ENCODE measurements around the gene PAOX. TPM values are rescaled to one million over a fixed set of nuclear protein-coding genes. Genes with fewer than 3 reads are reported as not detected.

PAOX gene
- total and polyA plus RNA-seq, 2 of the 13 experiments (the other 11 are each of a cell fraction or from before 2014, with no cell fraction given), result 0.49 to 0.77 TPM

- TF ChIP-seq GMEB1 (CRISPR knock-in tag; IDR thresholded peaks at IDR 0.05; ENCODE audit: borderline replicate concordance) (peak; percentile 30; the same call in 1 of the 2 replicates), RBM22 (optimal IDR thresholded peaks at IDR 0.05; ENCODE audit: low read length) (peak; percentile 74), TBP (CRISPR knock-in tag; IDR thresholded peaks at IDR 0.05) (no peak), PAF1 (CRISPR knock-in tag; IDR thresholded peaks at IDR 0.05) (peak; percentile 11; the same call in 1 of the 2 replicates), ZNF672 (CRISPR knock-in tag; IDR thresholded peaks at IDR 0.05) (0 out of 2 replicates have a peak, but pooled peaks have one; percentile 67), USF2 (IDR thresholded peaks at IDR 0.05; ENCODE audit: low read depth, low read length) (peak; percentile 16; the same call in 1 of the 2 replicates), USF2 (CRISPR knock-in tag; IDR thresholded peaks at IDR 0.05; ENCODE audit: borderline replicate concordance) (no peak), SSRP1 (CRISPR knock-in tag; IDR thresholded peaks at IDR 0.05) (0 out of 2 replicates have a peak, but pooled peaks have one; percentile 10), ATF7 (IDR thresholded peaks at IDR 0.05) (no peak), ATF7 (CRISPR knock-in tag; IDR thresholded peaks at IDR 0.05) (no peak), ZNF619 (CRISPR knock-in tag; IDR thresholded peaks at IDR 0.05) (no peak), ZNF740 (CRISPR knock-in tag; IDR thresholded peaks at IDR 0.05) (0 out of 2 replicates have a peak, but pooled peaks have one; percentile 37), ZBTB43 (CRISPR knock-in tag; conservative IDR thresholded peaks at IDR 0.05) (no peak), FLYWCH1 (CRISPR knock-in tag; IDR thresholded peaks at IDR 0.05) (no peak), HBP1 (CRISPR knock-in tag; IDR thresholded peaks at IDR 0.05; ENCODE audit: low read depth) (no peak), U2AF1 (optimal IDR thresholded peaks at IDR 0.05; ENCODE audit: low read depth, low read length) (no peak), THAP9 (CRISPR knock-in tag; IDR thresholded peaks at IDR 0.05; ENCODE audit: borderline replicate concordance) (peak; percentile 7; the same call in 1 of the 2 replicates), CEBPB (IDR thresholded peaks at IDR 0.05; ENCODE audit: borderline replicate concordance, low read depth, low read length) (no peak)
Observed at GRCh38 chr10:133350283-133350949, 28.6 kb upstream of the PAOX start (continued).

Measured in HepG2 (cell line).